ENCODE results near the gene RPL37. TPM values are rescaled to one million over a fixed set of nuclear protein-coding genes. Genes with fewer than 3 reads are reported as not detected.
"Not testable (repeated sequence)": the region's sequence is repeated elsewhere in the genome, so short reads cannot be mapped to it uniquely, and the experiment has no call there.

RPL37 gene
- total RNA-seq, 1 experiment from 2014 or later = 1,699 TPM

DNA sequence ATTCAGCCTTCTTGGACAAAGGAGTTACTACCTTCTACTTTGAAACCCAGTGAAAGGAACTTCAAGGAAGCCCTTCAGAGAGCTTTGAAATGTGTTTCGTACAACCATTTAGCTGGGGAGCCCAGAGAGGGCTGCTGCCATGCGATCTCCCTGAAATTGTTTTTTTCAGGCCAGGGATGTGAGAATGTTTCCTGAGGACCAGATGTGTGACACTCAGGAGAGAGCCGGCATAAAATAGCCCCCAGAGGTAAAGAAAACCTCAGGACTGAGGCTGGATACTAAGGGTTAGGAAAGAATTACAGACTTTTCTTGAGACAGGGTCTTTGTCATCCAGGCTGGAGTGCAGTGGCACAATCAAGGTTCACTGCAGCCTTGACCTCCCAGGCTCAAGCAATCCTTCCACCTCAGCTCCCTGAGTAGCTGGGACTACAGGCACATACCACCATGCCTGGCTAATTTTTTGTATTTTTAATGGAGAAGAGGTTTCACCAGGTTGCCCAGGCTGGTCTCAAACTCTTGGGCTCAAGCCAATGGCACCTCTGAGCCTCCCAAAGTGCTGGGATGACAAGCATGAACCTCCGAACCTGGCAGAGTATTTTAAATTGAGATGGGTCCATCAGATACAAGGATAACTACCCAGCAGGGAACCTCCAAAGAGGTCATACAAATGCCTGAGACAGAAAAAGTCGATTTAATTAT, 8.4 kb downstream of the RPL37 start:
- Mint-ChIP-seq H3K36me3 (ENCODE audit: insufficient read depth, unreplicated experiment) (peaks cover 70% of the 10 kb centered on the region), H3K4me3 (ENCODE audit: unreplicated experiment) (no peak overlapping the region), H3K9me3 (ENCODE audit: unreplicated experiment) (no peaks in the 10 kb centered on the region), H3K4me1 (ENCODE audit: low read depth, unreplicated experiment) (peaks cover 17% of the 10 kb centered on the region), H3K27ac (ENCODE audit: unreplicated experiment) (no peak overlapping the region), H3K27me3 (ENCODE audit: insufficient read depth, unreplicated experiment) (no peaks in the 10 kb centered on the region)
- H3K4me3 ChIP-seq (ENCODE audit: low read depth, low read length) = no peak overlapping the region
- POLR2A ChIA-PET = no interaction called here
- BruUV-seq (replicated peaks) = no TSS peak
- TF ChIP-seq, protein P1, sequence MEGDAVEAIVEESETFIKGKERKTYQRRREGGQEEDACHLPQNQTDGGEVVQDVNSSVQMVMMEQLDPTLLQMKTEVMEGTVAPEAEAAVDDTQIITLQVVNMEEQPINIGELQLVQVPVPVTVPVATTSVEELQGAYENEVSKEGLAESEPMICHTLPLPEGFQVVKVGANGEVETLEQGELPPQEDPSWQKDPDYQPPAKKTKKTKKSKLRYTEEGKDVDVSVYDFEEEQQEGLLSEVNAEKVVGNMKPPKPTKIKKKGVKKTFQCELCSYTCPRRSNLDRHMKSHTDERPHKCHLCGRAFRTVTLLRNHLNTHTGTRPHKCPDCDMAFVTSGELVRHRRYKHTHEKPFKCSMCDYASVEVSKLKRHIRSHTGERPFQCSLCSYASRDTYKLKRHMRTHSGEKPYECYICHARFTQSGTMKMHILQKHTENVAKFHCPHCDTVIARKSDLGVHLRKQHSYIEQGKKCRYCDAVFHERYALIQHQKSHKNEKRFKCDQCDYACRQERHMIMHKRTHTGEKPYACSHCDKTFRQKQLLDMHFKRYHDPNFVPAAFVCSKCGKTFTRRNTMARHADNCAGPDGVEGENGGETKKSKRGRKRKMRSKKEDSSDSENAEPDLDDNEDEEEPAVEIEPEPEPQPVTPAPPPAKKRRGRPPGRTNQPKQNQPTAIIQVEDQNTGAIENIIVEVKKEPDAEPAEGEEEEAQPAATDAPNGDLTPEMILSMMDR (IDR thresholded peaks at IDR 0.05; ENCODE audit: insufficient read depth in 1 of 2, low read depth in 1 of 2, low read length in 1 of 2, severe bottlenecking in 1 of 2, unreplicated experiment in 1 of 2) = no peak
- CTCF ChIA-PET = no interaction called here
- H3K9me3 ChIP-seq = no peaks in the 10 kb centered on the region
- H3K36me3 ChIP-seq (ENCODE audit: control insufficient read depth, insufficient read depth, low read length) = peaks cover 11% of the 10 kb centered on the region
- no peaks in the 10 kb centered on the region for H3K27me3 ChIP-seq (replicated peaks; ENCODE audit: control insufficient read depth, insufficient read depth, low read length)
- intact Hi-C loops (cut with micrococcal nuclease; ENCODE audit: unreplicated experiment) = no loop called here
- H3K4me1 ChIP-seq = no peaks in the 10 kb centered on the region
- DNase-seq = no peak

- H3K36me3 ChIP-seq (ENCODE audit: control insufficient read depth, insufficient read depth, low read length); intact Hi-C loops (cut with micrococcal nuclease; ENCODE audit: unreplicated experiment); DNase-seq; H3K27me3 ChIP-seq (replicated peaks; ENCODE audit: control insufficient read depth, insufficient read depth, low read length); H3K9me3 Mint-ChIP-seq (ENCODE audit: unreplicated experiment); H3K9me3 ChIP-seq; H3K27me3 Mint-ChIP-seq (ENCODE audit: insufficient read depth, unreplicated experiment); H3K4me1 ChIP-seq; CTCF ChIA-PET; BruUV-seq (replicated peaks); H3K4me3 ChIP-seq (ENCODE audit: low read depth, low read length): not testable (repeated sequence)
- H3K4me3 Mint-ChIP-seq (ENCODE audit: unreplicated experiment) = peak overlapping the region; percentile 3
- peaks cover 59% of the 10 kb centered on the region for H3K36me3 Mint-ChIP-seq (ENCODE audit: insufficient read depth, unreplicated experiment)
- peak overlapping the region; percentile 17 for H3K27ac Mint-ChIP-seq (ENCODE audit: unreplicated experiment)
- POLR2A ChIA-PET = interaction anchor here (0.8 kb wide), 1 partner anchor 27 kb away, joined by 4 read pairs; the partner anchor contains the start of gene PRKAA1
- H3K4me1 Mint-ChIP-seq (ENCODE audit: low read depth, unreplicated experiment) = peaks cover 15% of the 10 kb centered on the region
Measured at GRCh38 chr5:40825461-40826043, 9.5 kb downstream of the RPL37 start.

DNA sequence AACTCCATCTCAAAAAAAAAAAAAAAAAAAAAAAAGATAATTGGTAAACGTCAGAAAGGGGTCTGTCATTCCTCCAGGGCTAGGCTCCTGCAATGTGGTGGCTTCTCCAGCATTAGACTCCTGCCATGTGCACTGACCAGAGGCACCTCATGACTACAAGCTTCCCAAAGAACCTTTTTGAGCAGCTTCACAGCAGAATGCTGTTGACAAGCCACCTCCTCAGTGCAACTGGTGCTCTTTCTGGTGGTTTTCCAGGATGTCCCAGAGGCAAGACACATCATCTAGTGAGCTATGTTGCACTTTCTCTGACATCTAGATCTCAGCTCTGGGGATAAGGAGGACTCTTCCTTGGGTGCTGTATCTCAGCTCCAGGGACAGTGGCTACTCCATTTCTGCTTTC, 11.6 kb downstream of the RPL37 start:
- Mint-ChIP-seq H3K27ac (ENCODE audit: unreplicated experiment) (no peak overlapping the region), H3K9me3 (ENCODE audit: unreplicated experiment) (no peaks in the 10 kb centered on the region), H3K36me3 (ENCODE audit: insufficient read depth, unreplicated experiment) (peaks cover 38% of the 10 kb centered on the region), H3K4me1 (ENCODE audit: low read depth, unreplicated experiment) (peaks cover 2% of the 10 kb centered on the region), H3K4me3 (ENCODE audit: unreplicated experiment) (no peak overlapping the region), H3K27me3 (ENCODE audit: insufficient read depth, unreplicated experiment) (no peaks in the 10 kb centered on the region)
- H3K36me3 ChIP-seq (ENCODE audit: control insufficient read depth, insufficient read depth, low read length) = peaks cover 3% of the 10 kb centered on the region
- no peaks in the 10 kb centered on the region for H3K9me3 ChIP-seq
- no peak overlapping the region for H3K4me3 ChIP-seq (ENCODE audit: low read depth, low read length)
- H3K4me1 ChIP-seq = no peaks in the 10 kb centered on the region
- ChIA-PET POLR2A (no interaction called here), CTCF (no interaction called here)
- BruUV-seq (replicated peaks) = no TSS peak
- H3K27me3 ChIP-seq (replicated peaks; ENCODE audit: control insufficient read depth, insufficient read depth, low read length) = no peaks in the 10 kb centered on the region
- no peak for DNase-seq
- TF ChIP-seq, protein P1 (IDR thresholded peaks at IDR 0.05; ENCODE audit: insufficient read depth in 1 of 2, low read depth in 1 of 2, low read length in 1 of 2, severe bottlenecking in 1 of 2, unreplicated experiment in 1 of 2) = no peak
- intact Hi-C loops (cut with micrococcal nuclease; ENCODE audit: unreplicated experiment) = no loop called here
